Measurements from ENCODE around the gene KLHDC4. TPM values are rescaled to one million over a fixed set of nuclear protein-coding genes. Genes with fewer than 3 reads are reported as not detected.

Gene KLHDC4
- total RNA-seq, 1 experiment from 2014 or later, result 76.2 TPM

DNA sequence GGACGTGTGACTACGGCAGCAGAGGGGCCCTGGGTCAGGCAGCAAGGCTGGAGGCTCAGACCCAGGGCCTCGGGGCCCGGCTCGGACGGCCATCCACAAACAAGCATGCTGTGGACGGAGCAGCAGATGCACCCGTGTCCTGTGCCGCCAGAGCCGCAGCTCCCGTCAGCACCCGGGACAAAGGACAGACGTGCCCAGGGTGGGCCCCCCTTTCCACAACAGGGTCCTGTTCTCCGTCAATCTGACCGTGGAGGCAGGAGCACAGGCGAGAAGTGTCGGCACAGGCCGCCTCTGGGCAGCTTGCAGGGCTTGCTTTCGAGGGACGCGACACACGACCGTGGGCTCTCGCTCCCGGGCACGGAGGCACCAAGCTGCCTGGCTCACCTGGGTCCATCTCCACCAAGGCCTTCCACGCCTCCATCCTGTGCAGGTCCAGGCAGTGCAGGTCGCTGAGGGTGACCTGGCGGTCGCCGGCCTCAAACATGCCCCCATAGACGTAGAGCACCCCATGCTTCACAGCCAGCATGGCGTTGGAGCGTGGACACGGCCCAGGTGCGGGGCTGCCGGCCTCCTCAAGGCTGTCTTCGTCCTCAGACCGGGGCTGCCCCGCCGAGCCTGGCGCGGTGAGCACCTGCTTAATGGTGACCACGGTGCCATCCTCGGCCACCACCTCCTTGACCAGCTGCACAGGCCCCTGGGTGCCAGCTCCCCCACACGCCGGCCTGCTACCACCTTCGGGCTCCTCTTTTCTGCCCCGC is 56.7 kb downstream of the KLHDC4 start:
- Mint-ChIP-seq H3K27ac (peak overlapping the region; percentile 35 to 81 (median 59); a peak in 3 of 7 replicates), H3K4me3 (no peak overlapping the region), H3K27me3 (ENCODE audit: low read depth) (no peaks in the 10 kb centered on the region; the same call in none of the 2 replicates), H3K4me1 (peaks cover 6 to 20% of the 10 kb centered on the region in 2 experiments), H3K36me3 (ENCODE audit: insufficient read depth in 1 of 3, low read depth in 3 of 3) (peaks cover 16 to 51% (median 36%) of the 10 kb centered on the region in 3 experiments; a peak in 6 of 7 replicates), H3K9me3 (no peaks in the 10 kb centered on the region)
- H3K9ac ChIP-seq (ENCODE audit: extremely low read depth, insufficient read length, low read length), result no peak overlapping the region
- H2BK120ac ChIP-seq (ENCODE audit: low read depth, low read length, poor library complexity, severe bottlenecking), result no peak overlapping the region
- no peak overlapping the region for H2BK20ac ChIP-seq (ENCODE audit: low read depth, low read length, poor library complexity, severe bottlenecking)
- H3K79me2 ChIP-seq (ENCODE audit: insufficient read depth, low read length), result no peaks in the 10 kb centered on the region
- H2AK5ac ChIP-seq (ENCODE audit: insufficient read length, low read length), result no peak overlapping the region
- H3K14ac ChIP-seq (ENCODE audit: insufficient read depth, low read length), result no peak overlapping the region
- no peak overlapping the region for H3T11ph ChIP-seq (ENCODE audit: low read length)
- no peak for DNase-seq
- no peak overlapping the region for H4K8ac ChIP-seq (replicated peaks; ENCODE audit: insufficient read length, low read depth, low read length)
- H3K4ac ChIP-seq (ENCODE audit: low read depth, low read length), result no peak overlapping the region
- no peaks in the 10 kb centered on the region for H3K4me1 ChIP-seq (ENCODE audit: insufficient read depth, low read length)
- no peak overlapping the region for H2BK12ac ChIP-seq (ENCODE audit: insufficient read length, low read depth, low read length)
- no peak overlapping the region for H3K56ac ChIP-seq (ENCODE audit: insufficient read length, low read depth, low read length)
- no peak overlapping the region for H3K27ac ChIP-seq (ENCODE audit: insufficient read length, low read depth, low read length)
- no CpG with 5 or more reads among the region's 49 CpGs for WGBS (ENCODE audit: extremely low coverage, insufficient read length, low lambda C conversion rate)
- no peaks in the 10 kb centered on the region for H3K9me3 ChIP-seq (ENCODE audit: control insufficient read depth, low read depth, low read length)
- H3K18ac ChIP-seq (ENCODE audit: insufficient read length, low read depth, low read length), result no peak overlapping the region
- no peak overlapping the region for H4K91ac ChIP-seq (ENCODE audit: insufficient read length, low read depth, low read length)
- H4K20me1 ChIP-seq (ENCODE audit: control insufficient read depth, insufficient read depth, insufficient read length), result no peaks in the 10 kb centered on the region
- no peaks in the 10 kb centered on the region for H3K27me3 ChIP-seq (ENCODE audit: insufficient read depth, low read length)
- H2BK5ac ChIP-seq (ENCODE audit: insufficient read length, low read length), result no peak overlapping the region
- no peaks in the 10 kb centered on the region for H3K23me2 ChIP-seq (ENCODE audit: insufficient read length, low read depth, low read length, poor library complexity, severe bottlenecking)
- H3K4me2 ChIP-seq (ENCODE audit: insufficient read depth, insufficient read length, low read length), result no peak overlapping the region
- TF ChIP-seq, protein P1, sequence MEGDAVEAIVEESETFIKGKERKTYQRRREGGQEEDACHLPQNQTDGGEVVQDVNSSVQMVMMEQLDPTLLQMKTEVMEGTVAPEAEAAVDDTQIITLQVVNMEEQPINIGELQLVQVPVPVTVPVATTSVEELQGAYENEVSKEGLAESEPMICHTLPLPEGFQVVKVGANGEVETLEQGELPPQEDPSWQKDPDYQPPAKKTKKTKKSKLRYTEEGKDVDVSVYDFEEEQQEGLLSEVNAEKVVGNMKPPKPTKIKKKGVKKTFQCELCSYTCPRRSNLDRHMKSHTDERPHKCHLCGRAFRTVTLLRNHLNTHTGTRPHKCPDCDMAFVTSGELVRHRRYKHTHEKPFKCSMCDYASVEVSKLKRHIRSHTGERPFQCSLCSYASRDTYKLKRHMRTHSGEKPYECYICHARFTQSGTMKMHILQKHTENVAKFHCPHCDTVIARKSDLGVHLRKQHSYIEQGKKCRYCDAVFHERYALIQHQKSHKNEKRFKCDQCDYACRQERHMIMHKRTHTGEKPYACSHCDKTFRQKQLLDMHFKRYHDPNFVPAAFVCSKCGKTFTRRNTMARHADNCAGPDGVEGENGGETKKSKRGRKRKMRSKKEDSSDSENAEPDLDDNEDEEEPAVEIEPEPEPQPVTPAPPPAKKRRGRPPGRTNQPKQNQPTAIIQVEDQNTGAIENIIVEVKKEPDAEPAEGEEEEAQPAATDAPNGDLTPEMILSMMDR (conservative IDR thresholded peaks at IDR 0.05), result no peak
- no peak overlapping the region for H4K5ac ChIP-seq (ENCODE audit: insufficient read length, low read depth, low read length)
- H3K23ac ChIP-seq (ENCODE audit: insufficient read length, low read depth, low read length), result no peak overlapping the region
- H3K79me1 ChIP-seq (ENCODE audit: insufficient read depth, low read depth, low read length, poor library complexity, severe bottlenecking), result no peaks in the 10 kb centered on the region
- no peak overlapping the region for H2BK15ac ChIP-seq (ENCODE audit: low read depth, low read length)
- H2AFZ ChIP-seq (ENCODE audit: low read length), result no peak overlapping the region

All from H9 (cell line).